HEK293T (cell line): Measurements from ENCODE around the gene IL25.

Experiments
- ARNT ChIP-seq: fragments of 450-650 bp; IDR thresholded peaks from 2 replicates; pipeline ENCODE4 v1.6.1; 2017; ENCODE audit warnings: mild to moderate bottlenecking
- BHLHE40 ChIP-seq: fragments of 450-650 bp; IDR thresholded peaks from 2 replicates; pipeline ENCODE4 v1.6.1; 2016; ENCODE audit warnings: mild to moderate bottlenecking, moderate library complexity, borderline replicate concordance
- FOXA1 ChIP-seq: fragments of 450-650 bp; IDR thresholded peaks from 2 replicates; pipeline ENCODE4 v1.6.1; 2016; ENCODE audit warnings: mild to moderate bottlenecking
- FOXK2 ChIP-seq: fragments of 450-650 bp; IDR thresholded peaks from 2 replicates; pipeline ENCODE4 v1.6.1; 2016; ENCODE audit warnings: mild to moderate bottlenecking
- HDGF ChIP-seq: fragments of 450-650 bp; IDR thresholded peaks from 2 replicates; pipeline ENCODE4 v1.6.1; 2017; ENCODE audit warnings: antibody characterized with exemption, borderline replicate concordance
- LEF1 ChIP-seq: fragments of 450-650 bp; IDR thresholded peaks from 2 replicates; pipeline ENCODE4 v1.6.1; 2017; ENCODE audit warnings: mild to moderate bottlenecking, borderline replicate concordance
- SUZ12 ChIP-seq: fragments of 450-650 bp; IDR thresholded peaks from 2 replicates; pipeline ENCODE4 v1.6.1; 2016; ENCODE audit warnings: mild to moderate bottlenecking

DNA sequence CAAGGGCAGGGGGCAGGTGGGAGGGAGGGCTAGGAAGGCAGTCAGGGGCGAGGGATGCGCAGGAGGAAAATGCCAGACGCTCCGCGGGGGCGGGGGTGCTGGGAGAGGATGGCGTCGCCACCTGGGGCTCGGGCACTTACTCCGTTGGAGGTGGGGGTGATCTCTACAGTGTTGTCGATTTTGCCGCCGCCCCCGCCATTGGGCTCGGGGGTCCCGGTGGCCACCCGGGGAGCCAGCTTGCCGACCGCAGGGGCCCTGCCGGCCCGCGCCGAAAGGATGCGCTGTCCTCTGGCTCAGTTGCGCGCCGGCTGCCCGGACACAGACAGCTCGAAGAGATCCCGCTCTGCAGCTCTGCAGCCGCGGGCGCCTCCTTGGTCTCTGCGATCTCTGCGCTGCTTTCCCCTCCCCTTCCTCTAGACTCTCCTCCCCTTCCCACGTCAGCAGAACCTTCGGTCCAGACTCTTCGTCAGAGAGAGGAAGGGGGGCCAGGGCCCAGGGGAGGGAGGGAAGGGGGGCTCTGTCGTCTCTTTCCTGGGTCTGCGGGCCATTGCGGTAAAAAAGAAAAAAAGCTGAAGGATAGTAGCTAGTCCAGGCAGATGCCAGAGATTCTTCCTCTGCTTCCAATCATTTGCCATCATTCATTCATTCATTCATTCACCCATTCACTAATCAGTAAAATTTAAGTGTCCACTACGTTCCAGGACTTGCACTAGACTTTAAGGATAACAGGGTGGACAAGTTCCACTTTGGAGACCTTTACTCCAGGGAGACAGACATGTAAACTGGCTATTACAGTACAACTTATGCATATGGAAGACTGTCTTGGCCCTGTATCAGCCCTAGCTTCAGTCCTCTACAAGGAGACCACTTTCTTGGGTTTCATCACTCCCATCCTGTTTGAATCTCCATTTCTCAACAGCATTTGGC lies 19.8 kb upstream of the IL25 start, which contains the start of gene SLC22A17:
- TF ChIP-seq ARNT (no peak), SUZ12 (no peak), LEF1 (no peak), FOXK2 (no peak), BHLHE40 (no peak), HDGF (no peak), FOXA1 (no peak)
